Stimulated activated CD4-positive, alpha-beta T cell treated with anti-CD3 and anti-CD28 coated beads, Interleukin-15, amount 100 ng/mL, for 24 hours (primary cell): ENCODE data around the gene CDKL1.
A peak's percentile ranks its signal among the peaks of the same experiment; 100 is the strongest.

Source experiments
- DNase-seq: peaks from one replicate; pipeline ENCODE4 v3.0.0-alpha.2; 2020

CDKL1 gene

DNA sequence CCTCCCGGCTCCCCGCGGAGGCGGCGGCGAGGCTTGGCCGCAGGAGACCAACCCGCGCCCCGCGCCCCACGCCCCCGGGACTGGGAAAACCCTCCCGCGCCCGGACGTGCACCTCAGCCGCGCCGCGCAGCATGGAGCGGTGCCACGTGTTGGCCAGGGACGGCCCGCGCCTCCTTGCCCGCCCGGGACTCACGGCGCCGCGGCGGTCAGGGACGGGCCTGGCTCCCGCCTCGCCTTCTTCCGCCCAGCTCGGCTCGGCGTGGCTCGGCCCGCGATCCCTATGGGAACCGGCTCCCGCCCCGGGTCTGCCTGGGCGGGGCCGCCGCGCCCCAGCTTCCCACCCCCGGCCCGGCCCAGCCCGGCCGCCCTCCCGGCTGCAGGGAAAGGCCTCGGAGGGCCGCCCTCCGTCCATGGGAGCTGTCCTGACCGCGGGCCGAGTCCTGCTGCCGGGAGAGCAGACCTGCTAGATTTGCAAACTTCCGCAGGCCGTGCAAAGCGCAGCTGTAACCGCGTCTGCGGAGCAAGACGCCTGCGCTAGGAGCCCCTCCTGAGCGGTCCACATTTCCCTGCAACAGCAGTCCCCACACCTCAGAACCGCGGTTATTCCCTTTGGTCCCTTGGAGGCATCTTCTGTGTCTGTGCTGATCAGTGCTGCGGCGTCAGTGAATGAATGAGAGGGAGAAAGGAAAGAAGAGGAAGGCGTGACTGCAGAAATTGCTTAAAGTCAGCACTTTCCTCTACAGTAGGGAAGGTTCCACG is at the start of gene CDKL1:
Gene CDKL1, minus strand, starts transcription at position 251 of the 759 bp plus-strand sequence. CDS start 1,013 bp downstream, outside the sequence.
- peak; percentile 72 for DNase-seq

DNA sequence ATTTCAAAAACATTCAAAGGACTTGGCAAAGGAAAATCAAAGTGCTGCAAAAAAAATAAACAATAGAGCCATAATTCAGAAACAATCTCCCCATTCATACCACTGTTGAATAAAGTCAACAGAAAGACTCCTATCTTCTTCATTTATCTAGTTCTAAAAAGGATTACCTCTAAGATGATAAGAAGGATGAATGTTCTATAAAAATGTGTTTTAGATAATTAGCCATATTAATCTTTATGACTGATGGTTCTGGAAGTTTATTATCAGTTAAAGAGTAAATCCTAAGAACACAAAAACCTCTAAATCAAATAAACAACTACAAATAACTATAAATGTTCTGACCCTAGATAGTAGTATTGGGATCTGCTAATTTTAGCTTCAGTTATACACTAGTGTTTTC is 37.8 kb upstream of the CDKL1 start:
- no peak for DNase-seq

DNA sequence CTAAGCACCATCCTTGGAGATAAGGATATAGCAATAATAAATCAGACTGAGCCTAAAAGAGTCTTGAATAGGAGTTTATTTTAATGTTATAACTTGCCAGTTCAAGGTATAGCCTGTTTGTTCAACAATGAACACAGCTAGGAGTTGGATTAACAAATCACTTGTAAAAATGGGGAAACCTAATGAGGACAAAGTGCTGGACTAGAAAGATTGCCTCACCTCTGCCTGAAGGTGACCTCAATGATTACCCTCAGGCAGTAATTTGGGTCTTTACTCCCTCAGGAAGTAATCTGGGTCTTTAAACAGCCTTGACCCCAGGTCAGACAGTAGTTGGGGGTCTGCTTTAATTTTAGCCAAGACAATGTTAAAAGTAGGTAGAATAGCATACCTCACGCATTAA is 35.5 kb upstream of the CDKL1 start:
- DNase-seq = no peak

DNA sequence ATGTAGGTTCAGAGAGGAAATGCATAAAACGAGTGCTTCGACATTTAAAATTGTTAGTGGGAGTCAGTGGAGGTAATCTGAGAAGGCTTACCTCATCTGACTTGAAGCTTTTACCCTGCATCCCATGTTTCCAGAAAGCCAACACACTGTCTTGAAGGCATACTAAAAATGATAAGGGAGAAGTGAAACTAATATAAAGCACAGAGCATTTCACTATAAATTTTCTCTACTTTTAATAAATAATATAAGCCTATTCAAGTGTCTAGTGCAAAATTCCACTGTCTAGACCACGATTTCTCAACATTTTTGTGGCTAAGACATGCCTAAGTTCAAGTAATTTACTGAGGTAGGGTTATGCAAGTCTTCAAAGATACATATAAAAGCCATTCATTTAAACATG is 29.1 kb upstream of the CDKL1 start:
- no peak for DNase-seq

DNA sequence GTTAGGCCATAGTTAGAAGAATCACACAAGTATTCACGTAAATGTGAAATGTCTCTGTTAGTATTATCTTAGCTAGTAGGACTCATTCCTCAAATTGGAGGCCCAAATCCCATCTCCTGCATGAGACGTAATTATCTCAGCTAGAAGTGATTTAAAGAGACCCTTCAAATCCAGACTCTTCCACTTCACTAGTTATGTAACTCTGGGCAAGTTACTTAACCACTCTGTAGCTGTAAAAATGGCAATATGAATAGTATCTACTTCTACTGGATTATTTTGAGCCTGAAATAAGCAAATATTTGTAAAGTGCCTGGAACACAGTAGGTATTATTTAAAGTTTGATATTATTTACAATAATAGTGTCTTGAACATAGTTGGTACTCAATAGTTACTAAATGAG is 28.4 kb upstream of the CDKL1 start:
- no peak for DNase-seq

DNA sequence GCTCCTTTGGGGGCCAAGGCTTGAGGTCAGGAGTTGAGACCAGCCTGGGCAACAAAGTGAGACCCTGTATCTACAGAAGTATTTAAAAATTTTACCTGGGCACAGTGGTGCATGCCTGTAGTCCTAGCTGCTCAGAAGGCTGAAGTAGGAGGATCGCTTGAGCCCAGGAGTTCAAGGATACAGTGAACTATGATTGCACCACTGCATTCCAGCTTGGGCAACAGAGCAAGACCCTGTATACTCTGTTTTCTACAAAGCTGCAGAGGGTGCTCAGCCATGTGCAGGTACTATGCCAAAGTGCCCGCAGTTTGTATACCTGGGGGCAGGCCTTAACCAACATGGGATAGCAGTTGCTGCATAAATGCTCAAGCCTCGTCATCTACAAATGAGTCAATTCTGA is 26.8 kb upstream of the CDKL1 start:
- no peak for DNase-seq

DNA sequence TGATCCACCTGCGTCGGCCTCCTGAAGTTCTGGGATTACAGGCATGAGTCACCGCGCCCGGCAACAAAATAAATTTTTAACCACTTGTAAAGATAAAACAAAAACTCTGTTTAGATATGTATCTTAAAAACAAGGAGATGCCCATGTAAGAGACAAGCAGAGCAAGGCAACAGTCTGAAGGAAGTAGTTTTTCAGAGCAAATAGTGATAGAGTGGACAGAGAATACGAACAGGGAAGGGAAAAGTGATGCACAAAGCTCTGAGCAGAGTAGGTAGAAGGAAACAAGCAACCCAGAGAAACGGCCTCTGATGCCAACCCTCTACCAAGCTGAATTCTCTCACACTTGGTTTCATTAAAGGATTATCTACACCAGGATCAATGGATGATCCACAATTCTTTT is 24.8 kb upstream of the CDKL1 start:
- DNase-seq = no peak

DNA sequence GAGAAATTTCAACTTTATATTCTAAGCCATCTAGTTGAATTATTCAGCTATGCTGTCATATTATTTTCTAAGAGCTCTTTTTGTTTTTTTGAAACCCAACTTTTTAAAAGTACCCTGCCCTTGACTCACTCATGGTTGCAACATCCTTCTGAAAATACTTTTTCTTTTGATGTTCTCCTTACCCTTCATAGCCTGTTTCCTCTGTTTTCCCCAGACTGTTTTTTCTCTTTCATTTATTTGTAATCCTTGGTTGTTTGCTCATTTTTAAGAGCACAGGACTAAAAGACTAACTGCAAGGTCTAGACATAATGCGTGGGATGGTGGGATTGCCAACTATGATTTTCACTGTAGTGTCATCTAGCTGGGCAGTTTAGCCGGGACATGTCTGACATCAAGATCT is 21.2 kb upstream of the CDKL1 start:
- no peak for DNase-seq

DNA sequence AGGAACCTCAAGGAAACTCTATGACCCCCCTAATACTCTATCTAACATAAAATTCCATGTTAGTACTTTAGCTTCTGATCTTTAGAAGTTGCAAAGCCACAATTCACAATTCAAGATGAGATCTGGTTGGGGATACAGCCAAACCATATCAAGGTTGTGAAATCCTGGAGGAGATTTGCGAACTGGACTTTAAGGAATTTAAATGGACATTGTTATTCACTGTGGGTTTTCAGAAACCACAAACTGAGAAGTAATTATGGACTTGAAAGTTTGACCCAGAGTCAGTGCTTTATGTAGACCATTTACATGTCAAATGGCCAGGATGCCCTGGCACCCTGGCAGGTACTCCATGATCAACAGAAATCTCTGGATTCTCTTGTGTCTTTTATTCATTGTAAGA is 14.2 kb upstream of the CDKL1 start:
- DNase-seq = no peak

DNA sequence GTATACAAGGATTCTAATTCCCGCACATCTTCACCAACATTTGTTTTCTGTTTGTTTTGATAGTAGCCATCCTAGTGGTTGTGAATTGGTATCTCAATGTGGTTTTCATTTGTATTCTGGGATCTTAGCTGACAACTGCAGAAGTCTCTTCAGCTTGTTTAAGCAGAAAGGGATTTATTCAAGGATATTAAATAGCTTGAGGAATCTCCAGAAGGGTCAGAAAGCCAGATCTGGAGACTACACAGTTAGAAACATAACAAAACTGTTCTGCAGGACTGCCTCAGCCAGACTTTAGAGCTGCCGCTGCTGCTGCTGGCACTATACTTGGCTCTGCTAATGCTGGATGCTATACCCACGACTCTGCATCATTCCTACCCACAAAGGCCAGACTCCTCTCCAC is 13.4 kb upstream of the CDKL1 start:
- DNase-seq = no peak

DNA sequence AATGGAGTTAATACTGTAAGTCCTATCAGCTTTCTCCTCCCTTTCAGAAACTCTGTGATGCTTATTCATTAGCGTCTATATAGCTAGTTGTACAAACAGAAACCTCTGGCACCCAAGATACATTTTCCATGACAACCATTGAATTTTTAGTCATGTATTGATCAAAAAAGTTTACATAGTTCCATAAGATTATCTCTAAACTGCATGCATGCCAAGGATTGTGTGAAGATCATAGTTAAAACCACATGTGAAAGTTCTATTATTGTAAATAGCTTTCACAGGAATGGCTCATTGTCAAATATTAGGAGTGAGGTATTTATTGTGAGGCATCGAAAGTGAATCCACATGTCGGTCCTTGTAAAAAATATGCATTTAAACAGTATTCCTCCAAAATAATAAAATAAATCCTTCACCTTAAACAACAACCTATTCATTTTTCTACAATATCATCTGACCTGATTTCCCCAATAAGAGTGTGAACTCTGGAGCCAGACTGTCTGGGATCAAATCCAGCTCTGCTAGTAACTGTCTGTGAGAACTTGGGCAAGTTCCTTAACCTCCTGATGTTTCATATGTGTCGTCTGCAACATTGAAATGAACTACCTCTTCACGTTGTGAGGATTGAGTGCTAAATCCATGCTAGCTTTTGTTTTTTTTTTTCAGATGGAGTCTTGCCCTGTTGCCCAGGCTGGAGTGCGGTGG is 10.6 kb upstream of the CDKL1 start:
- DNase-seq = no peak

DNA sequence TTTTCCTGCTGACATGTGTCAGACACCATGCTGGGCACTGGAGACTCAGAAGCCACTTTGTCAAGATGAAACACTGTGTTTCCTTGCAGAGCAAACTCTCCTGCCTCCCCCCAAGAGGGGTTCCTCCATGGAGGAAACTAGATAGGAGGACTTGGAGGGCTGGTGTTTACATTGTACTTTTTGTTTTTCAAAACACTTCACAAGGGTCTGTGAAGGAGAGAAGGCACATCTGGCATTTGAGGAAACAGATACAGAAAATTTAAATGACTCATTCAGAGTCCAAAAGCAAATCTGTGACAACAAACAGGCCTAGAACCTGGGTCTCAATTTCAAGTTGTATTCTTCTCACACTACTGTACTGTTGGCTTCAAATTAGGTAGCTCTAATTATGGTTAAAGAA is 6.7 kb upstream of the CDKL1 start:
- no peak for DNase-seq

DNA sequence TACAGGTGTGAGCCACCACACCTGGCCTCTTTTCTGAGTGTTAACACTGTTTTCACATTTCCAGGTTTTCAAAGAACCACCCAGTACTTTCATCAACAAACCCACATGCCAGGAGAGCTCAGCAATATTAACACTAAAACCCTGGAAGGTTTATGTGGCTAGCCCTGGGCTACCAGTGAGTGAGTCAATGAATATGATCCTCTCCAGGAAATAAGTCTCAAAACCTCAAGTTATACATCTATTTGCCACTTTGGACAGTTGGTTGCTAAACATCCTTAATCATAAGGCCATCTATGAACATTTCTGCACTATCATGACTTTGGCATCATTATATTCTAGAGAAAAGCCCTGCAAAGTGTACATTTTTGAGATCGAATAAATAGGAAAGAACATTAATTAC is 6.3 kb upstream of the CDKL1 start:
- no peak for DNase-seq

DNA sequence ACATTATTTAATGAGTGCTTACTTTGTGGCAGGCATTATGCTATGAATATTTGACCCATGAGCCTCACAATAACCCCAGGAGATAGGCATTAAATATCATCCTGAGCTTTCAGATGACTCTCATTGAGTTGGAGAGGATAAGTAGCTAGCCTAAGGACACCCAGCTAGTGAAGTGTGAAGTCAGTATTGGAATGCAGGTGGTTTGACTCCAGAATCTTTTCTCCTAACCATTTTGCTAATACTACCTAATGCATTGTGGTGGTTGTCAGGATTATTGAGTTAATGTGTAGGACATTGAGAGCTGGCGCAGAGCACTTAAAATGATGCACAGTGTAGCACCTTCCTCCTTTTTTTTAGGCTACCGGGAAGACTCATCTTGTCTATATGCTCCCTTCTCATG is 3.8 kb upstream of the CDKL1 start:
- DNase-seq = no peak

DNA sequence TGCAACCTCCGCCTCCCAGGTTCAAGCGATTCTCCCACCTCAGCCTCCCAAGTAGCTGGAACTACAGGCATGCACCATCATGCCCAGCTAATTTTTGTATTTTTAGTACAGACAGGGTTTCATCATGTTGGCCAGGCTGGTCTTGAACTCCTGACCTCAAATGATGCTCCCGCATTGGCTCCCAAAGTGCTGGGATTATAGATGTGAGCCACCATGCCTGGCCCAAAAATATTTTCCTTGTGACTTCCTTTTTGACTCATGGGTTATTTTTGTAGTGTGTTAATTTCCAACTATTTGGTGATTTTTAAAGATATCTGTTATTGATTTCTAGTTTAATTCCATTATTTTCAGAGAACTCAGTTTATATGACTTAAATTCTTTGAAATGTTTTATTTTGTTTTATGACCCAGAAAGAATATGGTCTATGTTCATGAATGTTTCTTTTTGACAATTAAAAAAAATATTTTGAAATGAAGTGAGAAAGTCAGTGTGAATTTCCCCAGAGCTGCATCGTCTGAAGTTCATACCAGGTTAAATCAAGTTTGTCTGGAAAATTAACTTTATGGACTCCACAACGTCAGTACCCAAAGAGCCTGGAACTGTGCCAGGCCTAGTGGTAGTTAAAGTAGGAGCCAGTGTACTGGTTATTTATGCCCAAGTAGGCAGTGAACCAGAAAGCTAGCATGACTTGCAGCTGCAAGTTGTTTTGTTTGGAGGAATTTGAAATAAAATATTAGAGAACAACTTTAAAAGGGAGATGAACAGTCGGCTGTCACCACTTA is 2.8 kb upstream of the CDKL1 start:
- no peak for DNase-seq

DNA sequence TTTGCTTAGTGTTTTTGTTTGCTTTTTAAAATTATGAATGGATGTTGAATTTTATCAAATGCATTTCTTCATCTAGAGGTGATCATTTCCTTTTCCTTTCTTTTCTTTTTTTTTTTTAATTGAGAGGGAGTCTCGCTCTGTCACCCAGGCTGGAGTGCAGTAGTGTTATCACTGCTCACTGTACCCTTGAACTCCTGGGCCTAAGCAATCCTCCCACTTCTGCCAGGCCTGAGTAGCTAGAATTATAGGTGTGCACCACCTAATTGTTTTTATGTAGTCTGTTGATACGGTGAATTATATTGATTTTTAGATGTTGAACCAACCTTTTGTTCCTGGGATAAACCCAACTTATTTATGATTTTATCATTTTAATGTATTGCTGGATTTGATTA is 1.5 kb upstream of the CDKL1 start:
- no peak for DNase-seq

DNA sequence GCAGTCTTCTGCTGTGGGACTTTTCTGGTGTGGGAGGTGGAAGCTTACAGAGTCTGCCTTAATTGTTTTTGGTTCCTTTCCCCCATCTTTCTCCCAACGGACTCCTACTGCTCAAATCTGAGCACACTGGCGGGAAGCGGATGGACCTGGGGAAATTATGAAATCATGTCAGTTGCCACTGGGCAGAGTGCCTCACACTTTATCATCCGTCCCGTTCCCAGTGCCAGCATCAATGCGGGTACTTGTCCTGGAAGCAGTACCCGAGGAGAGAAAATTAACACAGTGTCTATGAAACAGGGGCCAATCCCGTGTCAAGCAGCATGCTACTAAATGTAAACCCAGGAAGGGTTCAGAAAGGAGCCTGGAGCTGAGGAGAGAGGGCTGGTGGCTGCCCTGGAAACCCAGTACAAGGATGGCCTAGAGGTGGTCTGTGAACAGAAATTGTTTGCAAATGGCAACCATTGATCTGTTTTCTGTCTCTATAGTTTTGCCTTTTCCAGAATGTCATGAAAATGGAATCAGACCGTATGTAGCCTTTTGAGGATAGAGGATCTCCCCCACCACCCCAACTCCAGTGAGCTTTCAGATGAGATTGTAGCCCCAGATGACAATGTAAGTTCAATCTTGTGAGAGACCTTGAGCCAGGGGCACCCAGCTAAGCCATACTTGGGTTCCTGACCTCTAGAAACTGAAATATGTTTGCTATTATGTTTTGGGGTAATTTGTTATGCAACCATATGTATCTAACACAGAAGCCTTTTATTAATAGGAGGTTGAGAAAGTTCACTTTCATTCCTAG is 908 bp upstream of the CDKL1 start:
- DNase-seq = peak; percentile 2

DNA sequence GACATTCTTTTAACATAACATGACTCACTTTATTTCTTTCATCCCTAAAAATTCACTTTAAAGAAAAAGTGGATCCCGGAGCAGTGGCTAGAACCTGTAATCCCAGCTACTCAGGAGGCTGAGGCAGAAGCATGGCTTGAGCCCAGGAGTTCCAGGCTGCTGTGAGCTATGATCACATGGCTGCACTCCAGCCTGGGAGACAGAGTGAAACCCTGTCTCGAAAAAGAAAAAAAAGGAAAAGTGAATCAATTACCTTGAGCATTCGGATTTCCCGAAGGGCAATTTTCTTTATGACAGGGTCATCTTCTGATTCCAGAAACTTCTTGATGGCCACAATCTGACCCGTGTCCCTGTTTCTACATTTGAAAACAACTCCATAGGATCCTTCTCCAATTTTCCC is 1.2 kb downstream of the CDKL1 start:
- no peak for DNase-seq

DNA sequence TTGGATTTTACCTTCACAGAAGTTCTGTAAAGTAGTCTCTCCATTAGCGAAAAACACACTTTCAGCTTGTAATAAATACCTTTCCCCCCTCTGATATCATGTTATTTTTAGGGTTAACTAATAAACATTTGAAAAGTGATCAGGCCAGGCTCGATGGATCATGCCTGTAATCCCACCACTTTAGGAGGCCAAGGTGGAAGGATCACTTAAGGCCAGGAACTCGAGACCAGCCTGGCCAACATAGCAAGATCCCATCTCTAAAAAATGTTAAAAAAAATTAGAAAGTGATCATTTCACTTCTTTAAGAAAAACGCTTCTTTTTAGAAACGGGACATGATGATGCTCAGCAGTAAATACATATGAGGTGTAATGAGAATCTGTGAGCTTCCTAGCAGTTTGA is 2.0 kb downstream of the CDKL1 start:
- DNase-seq = no peak

DNA sequence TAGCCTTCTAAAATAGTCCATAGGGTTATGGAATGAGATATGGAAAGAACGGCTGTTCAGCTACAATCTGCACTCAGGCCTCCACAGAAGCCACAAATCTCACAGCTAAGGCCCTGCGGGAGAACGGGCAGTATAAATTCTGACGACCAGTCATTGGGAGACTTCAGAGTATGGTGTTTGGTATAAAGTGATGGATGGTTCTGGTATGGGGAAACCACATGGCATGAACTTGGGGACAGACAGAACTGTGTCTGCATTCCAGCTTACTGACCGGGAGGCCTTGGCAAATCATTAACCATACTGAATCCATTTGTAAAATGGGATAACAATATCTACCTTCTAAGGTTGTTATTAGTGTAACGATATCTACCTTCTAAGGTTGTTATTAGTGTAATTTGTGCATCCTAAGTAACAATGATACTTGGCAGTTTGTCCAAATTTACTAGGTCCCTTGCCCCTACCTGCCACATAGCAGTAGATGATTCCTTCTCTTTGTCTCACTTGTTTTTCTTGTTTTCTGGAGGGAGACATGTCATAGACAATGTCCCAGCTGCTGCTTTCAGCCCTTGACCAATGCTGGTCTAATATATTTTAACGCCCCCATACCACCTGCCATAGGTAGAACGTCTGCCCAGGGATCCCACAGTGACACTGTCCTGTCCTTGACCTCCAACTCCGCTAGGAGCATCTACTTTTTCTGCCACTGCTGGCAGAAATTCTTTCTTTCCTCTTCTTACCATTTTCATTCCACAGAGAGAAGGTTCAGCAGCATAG is 6.8 kb downstream of the CDKL1 start:
- DNase-seq = no peak

DNA sequence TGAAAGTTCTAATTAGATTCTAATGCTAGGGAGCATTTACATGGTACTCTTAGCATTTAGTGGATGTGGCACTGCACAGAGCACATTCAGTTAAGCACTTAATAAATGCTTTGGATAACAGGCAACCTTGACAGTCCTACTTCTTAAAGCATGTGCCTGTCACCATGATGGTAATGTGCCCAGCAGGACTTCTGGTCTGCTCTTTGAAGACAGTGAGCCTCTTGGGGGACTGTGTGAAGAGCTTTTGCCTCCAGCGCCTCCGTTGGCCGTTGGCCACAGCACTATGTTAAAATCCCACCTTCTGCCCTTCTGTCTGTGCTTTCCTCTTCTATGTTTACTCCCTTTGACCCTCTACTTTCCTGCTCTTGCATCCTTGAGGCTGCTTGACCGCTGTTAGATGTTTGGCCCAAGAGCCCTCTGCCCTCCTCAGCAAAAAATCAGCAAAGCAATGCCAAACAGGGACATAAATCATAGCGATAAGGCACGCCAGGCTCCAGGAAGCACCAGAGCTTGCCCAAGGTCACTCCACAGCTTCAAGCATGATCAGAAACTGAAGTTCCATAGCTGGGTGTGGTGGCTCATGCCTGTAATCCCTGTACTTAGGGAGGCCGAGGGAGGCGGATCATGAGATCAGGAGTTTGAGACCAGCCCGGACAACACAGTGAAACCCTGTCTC is 8.3 kb downstream of the CDKL1 start:
- DNase-seq = no peak

DNA sequence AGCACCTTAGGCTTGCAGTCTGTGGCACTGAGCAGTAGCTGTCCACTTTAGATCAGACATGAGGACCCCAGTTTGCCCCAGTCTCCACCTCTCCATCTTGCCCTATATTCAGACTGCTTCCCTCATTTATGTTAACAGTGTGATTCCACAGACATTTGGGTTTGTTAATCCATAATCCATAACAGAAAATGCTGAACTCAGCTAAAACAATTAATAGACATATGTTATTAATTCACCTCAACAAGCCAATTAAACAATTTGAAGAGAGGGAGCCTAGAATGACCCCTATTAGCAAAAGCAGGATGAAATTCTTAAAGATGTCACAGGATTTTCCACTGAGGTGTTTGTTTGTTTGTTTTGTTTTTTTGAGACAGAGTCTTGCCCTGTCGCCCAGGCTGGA is 9.1 kb downstream of the CDKL1 start:
- no peak for DNase-seq
